Bronchial epithelial cell (primary cell): ENCODE results near the gene APC. TPM values are rescaled to one million over a fixed set of nuclear protein-coding genes. Genes with fewer than 3 reads are reported as not detected.
"Not testable (repeated sequence)": the region's sequence is repeated elsewhere in the genome, so short reads cannot be mapped to it uniquely, and the experiment has no call there.

Experiments used
- DNase-seq: peaks from one replicate; pipeline ENCODE4 v3.0.0-alpha.2; 2010; ENCODE audit warnings: low read depth
- FAIRE-seq: peaks from 2 replicates; lab custom pipeline; 2011; peaks lifted over from hg19 to GRCh38; lab: Jason Lieb, UNC
- H3K27me3 ChIP-seq: 2 replicates; pipeline ENCODE4 v1.5.1; 2011; ENCODE audit warnings: low read length; ENCODE audit not compliant: control insufficient read depth, insufficient read depth
- H3K36me3 ChIP-seq: 2 replicates; pipeline ENCODE4 v1.5.1; 2011; ENCODE audit warnings: low read length; ENCODE audit not compliant: control insufficient read depth, insufficient read depth
- H3K4me3 ChIP-seq: 2 replicates; pipeline ENCODE4 v1.5.1; 2011; ENCODE audit warnings: mild to moderate bottlenecking, low read depth, low read length, control low read depth
- CTCF ChIP-seq: IDR thresholded peaks from 2 replicates; pipeline ENCODE4 v1.5.1; 2011; ENCODE audit warnings: mild to moderate bottlenecking, moderate library complexity, low read length, control low read depth, inconsistent platforms; ENCODE audit not compliant: insufficient read depth, severe bottlenecking
- total RNA-seq: library from RNA; depleted of rRNA; stranded (reverse); fragments of >200 nt; gene quantifications from 2 replicates; pipeline ENCODE4 v1.2.1, GENCODE V29; 2014

Gene APC
- total RNA-seq, 1 donor from 2014 or later, result 33.7 TPM

DNA sequence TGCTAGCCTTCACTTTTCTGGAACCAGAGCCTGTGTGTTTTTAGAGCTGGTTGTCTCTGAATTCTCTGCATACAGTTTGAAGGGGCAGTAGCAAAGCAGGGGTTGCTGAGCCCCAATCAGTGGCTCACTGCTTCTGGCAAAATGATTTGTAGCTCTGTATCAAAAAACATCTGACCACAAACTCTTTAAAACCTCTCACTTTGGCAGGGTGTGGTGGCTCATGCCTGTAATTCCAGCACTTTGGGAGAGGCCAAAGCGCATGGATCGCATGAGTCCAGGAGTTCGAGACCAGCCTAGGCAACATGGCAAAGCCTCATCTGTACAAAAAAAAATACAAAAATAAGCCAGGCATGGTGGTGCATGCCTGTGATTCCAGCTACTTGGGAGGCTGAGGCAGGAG lies 28.3 kb upstream of the APC start:
- no peak overlapping the region for H3K4me3 ChIP-seq
- no peaks in the 10 kb centered on the region for H3K27me3 ChIP-seq
- no peak for DNase-seq
- no peaks in the 10 kb centered on the region for H3K36me3 ChIP-seq
- TF ChIP-seq CTCF, result no peak
- FAIRE-seq, result no peak

- Histone ChIP-seq H3K27me3 (no peaks in the 10 kb centered on the region), H3K4me3 (no peak overlapping the region), H3K36me3 (no peaks in the 10 kb centered on the region)
- DNase-seq (no peak), FAIRE-seq (no peak)
- no peak for TF ChIP-seq CTCF
Observed at GRCh38 chr5:112710896-112711295, 26.8 kb upstream of the APC start.

DNA sequence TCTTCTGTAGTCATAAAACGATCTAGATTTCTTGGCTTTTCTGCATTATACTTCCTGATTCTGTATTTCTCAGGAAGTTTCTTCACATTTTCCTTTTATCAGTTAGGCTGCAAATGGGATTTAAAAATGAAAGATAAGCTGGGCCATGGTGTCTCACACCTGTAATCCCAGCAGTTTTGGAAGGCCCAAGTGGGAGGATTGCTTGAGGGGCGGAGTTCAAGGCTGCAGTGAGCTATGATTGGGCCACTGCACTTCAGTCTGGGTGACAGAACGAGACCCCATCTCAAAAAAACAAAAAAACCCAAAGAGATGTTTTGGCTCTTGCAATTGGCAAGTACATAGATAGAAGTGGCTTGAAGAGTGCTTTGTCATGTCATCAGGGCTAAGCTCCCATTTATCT lies 26.2 kb upstream of the APC start:
- no peaks in the 10 kb centered on the region for H3K36me3 ChIP-seq
- TF ChIP-seq CTCF, result no peak
- FAIRE-seq (no peak), DNase-seq (no peak)
- H3K27me3 ChIP-seq, result no peaks in the 10 kb centered on the region
- H3K4me3 ChIP-seq, result no peak overlapping the region

GRCh38 chr5:112713206-112713605 lies 24.5 kb upstream of the APC start:
- Histone ChIP-seq H3K4me3 (no peak overlapping the region), H3K27me3 (no peaks in the 10 kb centered on the region)
- DNase-seq, result no peak

DNA sequence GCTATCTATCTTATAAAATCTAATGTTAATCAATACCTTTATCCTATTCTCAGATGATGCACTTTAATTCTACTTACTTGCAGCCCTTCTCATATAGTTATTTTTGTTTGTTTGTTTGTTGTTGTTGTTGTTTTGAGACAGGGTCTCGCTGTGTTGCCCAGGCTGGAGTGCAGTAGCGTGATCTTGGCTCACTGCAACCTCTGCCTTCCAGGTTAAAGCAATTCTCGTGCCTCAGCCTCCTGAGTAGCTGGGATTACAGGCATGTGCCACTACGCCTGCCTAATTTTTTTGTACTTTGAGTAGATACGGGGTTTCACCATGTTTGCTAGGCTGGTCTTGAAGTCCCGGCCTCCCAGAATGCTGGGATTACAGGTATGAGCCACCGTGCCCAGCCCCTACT lies 20.8 kb upstream of the APC start:
- FAIRE-seq, DNase-seq, H3K4me3 ChIP-seq, H3K27me3 ChIP-seq, H3K36me3 ChIP-seq: not testable (repeated sequence)

More at GRCh38 chr5:112713206-112713605, 24.5 kb upstream of the APC start:
- H3K36me3 ChIP-seq, result no peaks in the 10 kb centered on the region
- TF ChIP-seq CTCF, result no peak
- FAIRE-seq, result no peak

GRCh38 chr5:112717506-112718082 lies 20.1 kb upstream of the APC start:
- TF ChIP-seq CTCF, result no peak
- no peak for DNase-seq
- no peaks in the 10 kb centered on the region for H3K27me3 ChIP-seq
- H3K4me3 ChIP-seq, result no peak overlapping the region
- FAIRE-seq, result no peak
- no peaks in the 10 kb centered on the region for H3K36me3 ChIP-seq
